Fibroblast of lung (primary cell): ENCODE results near the gene POLK. TPM values are rescaled to one million over a fixed set of nuclear protein-coding genes. Genes with fewer than 3 reads are reported as not detected.

Source experiments
- DNase-seq, 2 donors: peaks; one replicate each; pipeline versions ENCODE4 v3.0.0 to v3.0.0-alpha.2; 2010; ENCODE audit warnings: low read depth in 2 of 2
- H2AFZ ChIP-seq: 2 replicates; pipeline ENCODE4 v1.5.1; 2012; ENCODE audit warnings: low read length, control low read depth, inconsistent platforms
- H3K27ac ChIP-seq: 2 replicates; pipeline ENCODE4 v1.5.1; 2011; ENCODE audit warnings: low read length, control low read depth; ENCODE audit not compliant: insufficient read depth
- H3K27me3 ChIP-seq: 2 replicates; pipeline ENCODE4 v1.5.1; 2011; ENCODE audit warnings: mild to moderate bottlenecking, low read length; ENCODE audit not compliant: control insufficient read depth, insufficient read depth
- H3K36me3 ChIP-seq: 2 replicates; pipeline ENCODE4 v1.5.1; 2011; ENCODE audit warnings: low read length; ENCODE audit not compliant: control insufficient read depth, insufficient read depth
- H3K4me1 ChIP-seq: 2 replicates; pipeline ENCODE4 v1.5.1; 2011; ENCODE audit warnings: low read length; ENCODE audit not compliant: control insufficient read depth, insufficient read depth; ENCODE audit errors: extremely low read depth
- H3K4me2 ChIP-seq: 2 replicates; pipeline ENCODE4 v1.5.1; 2011; ENCODE audit warnings: low read length, control low read depth; ENCODE audit not compliant: insufficient read depth; ENCODE audit errors: extremely low read depth
- H3K4me3 ChIP-seq, 4 experiments: fragments of 200-600 bp in 1 of 4; sonication (generic) in 1 of 4; replicated peaks in 1 of 4; 2 replicates each; pipeline ENCODE4 v1.5.1; 2011 to 2016; ENCODE audit warnings: low read length in 4 of 4, low read depth in 3 of 4, mild to moderate bottlenecking in 3 of 4, control low read depth in 2 of 4, inconsistent platforms in 1 of 4, mixed read lengths in 1 of 4; ENCODE audit not compliant: insufficient read depth in 1 of 4; ENCODE audit errors: control extremely low read depth in 1 of 4
- H3K79me2 ChIP-seq: 2 replicates; pipeline ENCODE4 v1.5.1; 2012; ENCODE audit warnings: mild to moderate bottlenecking, low read length, inconsistent platforms; ENCODE audit not compliant: control insufficient read depth, insufficient read depth
- H3K9ac ChIP-seq: 2 replicates; pipeline ENCODE4 v1.5.1; 2011; ENCODE audit warnings: mild to moderate bottlenecking, low read length, control low read depth; ENCODE audit not compliant: insufficient read depth
- H3K9me3 ChIP-seq: 2 replicates; pipeline ENCODE4 v1.5.1; 2012; ENCODE audit warnings: low read depth, low read length; ENCODE audit not compliant: control insufficient read depth, insufficient read depth
- H4K20me1 ChIP-seq: 2 replicates; pipeline ENCODE4 v1.5.1; 2011; ENCODE audit warnings: low read length; ENCODE audit not compliant: control insufficient read depth, insufficient read depth; ENCODE audit errors: extremely low read depth
- CTCF ChIP-seq, 2 donors: IDR thresholded peaks in 1 of 2; conservative IDR thresholded peaks in 1 of 2; 1 replicate in 1 of 2; 2 replicates in 1 of 2; pipeline ENCODE4 v1.5.1; 2011 to 2012; ENCODE audit warnings: low read length in 2 of 2, control low read depth in 1 of 2, inconsistent platforms in 1 of 2, low read depth in 1 of 2, mild to moderate bottlenecking in 1 of 2
- EZH2 ChIP-seq: IDR thresholded peaks from 2 replicates; pipeline ENCODE4 v1.5.1; 2012; ENCODE audit warnings: low read length, control low read depth, mild to moderate bottlenecking; ENCODE audit errors: missing control alignments
- polyA plus RNA-seq, 2 donors: library from polyadenylated mRNA; depleted of rRNA in 1 of 2; stranded (reverse) in 1 of 2; unstranded in 1 of 2; fragments of >200 nt; gene quantifications; 2 replicates each; pipeline ENCODE4 v1.2.1, GENCODE V29; 2011 to 2012; ENCODE audit warnings: missing spikeins in 1 of 2
- total RNA-seq: library from RNA; depleted of rRNA; stranded (reverse); fragments of >200 nt; gene quantifications from 2 replicates; pipeline ENCODE4 v1.2.1, GENCODE V29; 2014

Gene POLK
- total and polyA plus RNA-seq, 2 donors (not counting 1 experiment from before 2014, with no cell fraction given) = 32.0 to 44.9 TPM

DNA sequence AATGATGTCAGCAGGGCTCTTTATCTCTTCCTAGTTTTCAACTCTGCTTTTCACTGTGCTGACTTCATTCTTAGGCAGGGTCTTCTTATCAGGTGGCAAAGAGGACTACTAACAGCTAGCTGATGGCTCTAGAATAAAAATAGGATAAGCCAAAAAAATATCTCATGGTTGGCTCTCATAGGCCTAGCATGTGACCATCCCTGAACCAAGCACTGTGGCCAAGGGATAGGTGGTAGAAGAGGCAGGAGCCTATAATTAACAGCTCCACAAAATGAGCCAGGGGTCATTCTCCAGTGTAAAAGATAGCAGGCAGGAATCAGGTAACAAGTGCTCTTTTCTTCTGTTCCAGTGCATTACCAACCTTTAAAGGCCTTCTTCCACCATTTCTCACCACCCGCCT lies 120.6 kb downstream of the POLK start:
- no peak for TF ChIP-seq CTCF (conservative IDR thresholded peaks at IDR 0.05 in 1 of 2, IDR thresholded peaks at IDR 0.05 in 1 of 2; ENCODE audit: low read depth in 1 of 2, low read length in 2 of 2)
- TF ChIP-seq EZH2 = no peak
- Histone ChIP-seq H2AFZ (no peak overlapping the region), H3K9ac (no peak overlapping the region)

GRCh38 chr5:75637949-75638348 lies 126.3 kb downstream of the POLK start:
- no peaks in the 10 kb centered on the region for H3K79me2 ChIP-seq
- H2AFZ ChIP-seq = no peak overlapping the region
- DNase-seq = no peak
- H3K36me3 ChIP-seq = no peaks in the 10 kb centered on the region
- no peaks in the 10 kb centered on the region for H4K20me1 ChIP-seq
- H3K9ac ChIP-seq = no peak overlapping the region
- no peak overlapping the region for H3K4me2 ChIP-seq
- no peak overlapping the region for H3K4me3 ChIP-seq
- no peaks in the 10 kb centered on the region for H3K4me1 ChIP-seq
- no peak for TF ChIP-seq EZH2
- no peak for TF ChIP-seq CTCF (conservative IDR thresholded peaks at IDR 0.05 in 1 of 2, IDR thresholded peaks at IDR 0.05 in 1 of 2; ENCODE audit: low read depth in 1 of 2, low read length in 2 of 2)
- H3K9me3 ChIP-seq = no peaks in the 10 kb centered on the region
- H3K27me3 ChIP-seq = no peaks in the 10 kb centered on the region
- no peak overlapping the region for H3K27ac ChIP-seq

More for the DNA sequence above, 120.6 kb downstream of the POLK start:
- Histone ChIP-seq H4K20me1 (no peaks in the 10 kb centered on the region), H3K27me3 (no peaks in the 10 kb centered on the region), H3K36me3 (no peaks in the 10 kb centered on the region), H3K4me3 (no peak overlapping the region), H3K4me2 (no peak overlapping the region), H3K79me2 (no peaks in the 10 kb centered on the region), H3K9me3 (no peaks in the 10 kb centered on the region), H3K27ac (no peak overlapping the region), H3K4me1 (no peaks in the 10 kb centered on the region)
- DNase-seq = no peak

DNA sequence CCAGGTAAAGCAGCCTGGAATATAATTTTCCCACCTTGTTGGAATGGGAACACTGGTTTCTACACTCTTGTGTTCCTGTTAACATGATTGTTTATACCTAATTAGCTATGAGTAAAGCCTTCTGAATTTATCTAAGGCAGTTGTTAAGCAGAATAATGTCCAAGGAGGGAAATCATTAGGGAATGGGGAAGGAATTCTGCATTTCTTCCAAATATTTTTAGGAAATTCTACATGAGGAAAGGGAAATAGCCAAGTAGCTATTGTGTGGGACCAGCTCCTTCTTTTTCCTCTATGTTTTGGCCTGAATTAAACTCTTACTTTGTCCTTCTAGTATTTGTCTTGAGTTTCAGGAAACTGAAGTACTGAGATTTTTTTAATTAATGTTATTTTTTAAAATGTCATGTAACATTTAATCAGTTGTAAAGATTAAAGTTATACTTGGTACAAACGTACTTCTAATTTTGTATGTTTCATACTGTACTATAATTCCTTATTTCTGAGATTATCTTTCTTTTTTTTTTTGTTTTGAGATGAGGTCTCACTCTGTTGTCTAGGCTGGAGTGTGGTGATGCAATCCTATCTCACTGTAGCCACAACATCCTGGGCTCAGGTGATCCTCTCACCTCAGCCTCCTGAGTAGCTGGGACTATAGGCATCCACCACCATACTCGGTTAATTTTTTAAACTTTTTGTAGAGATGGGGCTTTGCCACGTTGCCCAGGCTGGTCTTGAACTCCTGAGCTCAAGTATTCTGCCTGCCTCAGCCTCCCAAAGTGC lies 128.0 kb downstream of the POLK start:
- no peak overlapping the region for H3K4me3 ChIP-seq
- peak overlapping the region; percentile 51 for H3K27ac ChIP-seq
- H4K20me1 ChIP-seq = no peaks in the 10 kb centered on the region
- H2AFZ ChIP-seq = no peak overlapping the region
- no peak overlapping the region for H3K9ac ChIP-seq
- no peaks in the 10 kb centered on the region for H3K79me2 ChIP-seq
- no peak for DNase-seq
- no peaks in the 10 kb centered on the region for H3K4me1 ChIP-seq
- H3K27me3 ChIP-seq = no peaks in the 10 kb centered on the region
- H3K4me2 ChIP-seq = no peak overlapping the region
- H3K9me3 ChIP-seq = no peaks in the 10 kb centered on the region
- H3K36me3 ChIP-seq = no peaks in the 10 kb centered on the region
- no peak for TF ChIP-seq EZH2
